ENCODE data around the gene IL1RAPL1.
"Not testable (repeated sequence)": the region's sequence is repeated elsewhere in the genome, so short reads cannot be mapped to it uniquely, and the experiment has no call there.

Gene IL1RAPL1

GRCh38 chrX:28638775-28639174 is 51.5 kb downstream of the IL1RAPL1 start:
- DNase-seq: no peak

GRCh38 chrX:28639451-28639850 is 52.2 kb downstream of the IL1RAPL1 start:
- no peak for DNase-seq

- DNase-seq: no peak
These were observed 62.3 kb downstream of the IL1RAPL1 start for GRCh38 chrX:28649541-28649940.

GRCh38 chrX:28651186-28651585 is 63.9 kb downstream of the IL1RAPL1 start:
- DNase-seq: no peak

- peak; percentile 15 for DNase-seq
These were observed 72.0 kb downstream of the IL1RAPL1 start for GRCh38 chrX:28659269-28659668.

- DNase-seq: no peak
These were observed 78.5 kb downstream of the IL1RAPL1 start for GRCh38 chrX:28665778-28666177.

GRCh38 chrX:28668303-28668702 is 81.1 kb downstream of the IL1RAPL1 start:
- no peak for DNase-seq

GRCh38 chrX:28668957-28669356 is 81.7 kb downstream of the IL1RAPL1 start:
- DNase-seq: no peak

- no peak for DNase-seq
These were observed 82.8 kb downstream of the IL1RAPL1 start for GRCh38 chrX:28670074-28670473.

- DNase-seq: no peak
These were observed 87.9 kb downstream of the IL1RAPL1 start for GRCh38 chrX:28675173-28675572.

- DNase-seq: no peak
These were observed 105.9 kb downstream of the IL1RAPL1 start for GRCh38 chrX:28693101-28693500.

GRCh38 chrX:28697732-28698131 is 110.5 kb downstream of the IL1RAPL1 start:
- DNase-seq: no peak

- DNase-seq: no peak
These were observed 114.0 kb downstream of the IL1RAPL1 start for GRCh38 chrX:28701222-28701621.

GRCh38 chrX:28706964-28707363 is 119.7 kb downstream of the IL1RAPL1 start:
- no peak for DNase-seq

GRCh38 chrX:28709421-28709820 is 122.2 kb downstream of the IL1RAPL1 start:
- DNase-seq: no peak

- DNase-seq: no peak
These were observed 130.6 kb downstream of the IL1RAPL1 start for GRCh38 chrX:28717864-28718263.

GRCh38 chrX:28718450-28718849 is 131.2 kb downstream of the IL1RAPL1 start:
- DNase-seq: no peak

- no peak for DNase-seq
These were observed 132.4 kb downstream of the IL1RAPL1 start for GRCh38 chrX:28719620-28720019.

- no peak for DNase-seq
These were observed 165.1 kb downstream of the IL1RAPL1 start for GRCh38 chrX:28752330-28752729.

- no peak for DNase-seq
These were observed 168.9 kb downstream of the IL1RAPL1 start for GRCh38 chrX:28756175-28756574.

- no peak for DNase-seq
These were observed 169.4 kb downstream of the IL1RAPL1 start for GRCh38 chrX:28756647-28757046.

GRCh38 chrX:28757290-28757689 is 170.0 kb downstream of the IL1RAPL1 start:
- no peak for DNase-seq

- not testable (repeated sequence) for DNase-seq
These were observed 179.3 kb downstream of the IL1RAPL1 start for GRCh38 chrX:28766561-28766960.

GRCh38 chrX:28773807-28774206 is 186.6 kb downstream of the IL1RAPL1 start:
- no peak for DNase-seq

- DNase-seq: no peak
These were observed 200.0 kb downstream of the IL1RAPL1 start for GRCh38 chrX:28787206-28787605.

- DNase-seq: not testable (repeated sequence)
These were observed 213.4 kb downstream of the IL1RAPL1 start for GRCh38 chrX:28800671-28801070.

Data from stimulated activated CD8-positive, alpha-beta memory T cell treated with anti-CD3 and anti-CD28 coated beads, Interleukin-4, amount 100 ng/mL, for 48 hours (primary cell).